K562 (cell line): ENCODE data around the gene SLC29A4. TPM values are rescaled to one million over a fixed set of nuclear protein-coding genes. Genes with fewer than 3 reads are reported as not detected.
A peak's percentile ranks its signal among the peaks of the same experiment; 100 is the strongest.

Source experiments
- CBFA2T3 ChIP-seq: fragments of 450-650 bp; IDR thresholded peaks from 2 replicates; pipeline ENCODE4 v1.6.1; 2017
- POLR2G ChIP-seq: fragments of 200-400 bp; formaldehyde crosslinking; IDR thresholded peaks from 2 replicates; pipeline ENCODE4 v1.6.1; 2017; ENCODE audit warnings: low read depth, mild to moderate bottlenecking, antibody characterized with exemption, low read length, moderate library complexity
- TCF7 ChIP-seq: sonication (generic); IDR thresholded peaks from 2 replicates; pipeline ENCODE4 v1.6.1; 2016; ENCODE audit warnings: antibody characterized with exemption, borderline replicate concordance
- YY1 ChIP-seq, 3 experiments: IDR thresholded peaks; 2 replicates each; pipeline ENCODE4 v1.6.1; 2011; ENCODE audit warnings: low read length in 2 of 3, mild to moderate bottlenecking in 2 of 3, moderate library complexity in 2 of 3, borderline replicate concordance in 1 of 3, control low read depth in 1 of 3, low read depth in 1 of 3; ENCODE audit not compliant: insufficient read depth in 3 of 3, insufficient replicate concordance in 2 of 3, control insufficient read depth in 1 of 3, insufficient read length in 1 of 3; ENCODE audit errors: extremely low read depth in 1 of 3
- polyA plus RNA-seq, 8 experiments: library from polyadenylated mRNA; depleted of rRNA in 4 of 8; stranded (reverse) in 5 of 8; unstranded in 3 of 8; fragments of >200 nt; fragmentation: Nextera tagmentation in 2 of 8; fragmentation: Illumina TruSeq in 1 of 8; extraction: Ambion mirVana in 2 of 8; extraction: Trizol in 1 of 8; gene quantifications; 2 replicates each; pipeline versions ENCODE4 v1.2.1 to v1.2.3, GENCODE V29; 2011 to 2014; ENCODE audit warnings: inconsistent platforms in 1 of 8, missing spikeins in 1 of 8
- total RNA-seq, 7 experiments: library from RNA; depleted of rRNA in 6 of 7; stranded (reverse); fragments of >200 nt in 6 of 7; fragmentation: Illumina TruSeq in 2 of 7; extraction: Trizol in 2 of 7; gene quantifications; 2 replicates each; pipeline versions ENCODE4 v1.2.1 to v1.2.3, GENCODE V29; 2011 to 2021; ENCODE audit warnings: low replicate concordance in 1 of 7
- TF ChIP-seq, protein P1 (sequence below): fragments of 450-650 bp; IDR thresholded peaks from 2 replicates; pipeline ENCODE4 v1.6.1; 2016; ENCODE audit warnings: mild to moderate bottlenecking, moderate library complexity
- TF ChIP-seq, protein P2 (sequence below): sonication (generic); formaldehyde crosslinking; IDR thresholded peaks from 2 replicates; pipeline ENCODE4 v1.9.0; 2022; ENCODE audit warnings: mild to moderate bottlenecking, missing genetic modification reagents
- TF ChIP-seq, protein P3 (sequence below): sonication (generic); formaldehyde crosslinking; IDR thresholded peaks from 2 replicates; pipeline ENCODE4 v1.8.0; 2022; ENCODE audit warnings: missing genetic modification reagents, mild to moderate bottlenecking, moderate library complexity, borderline replicate concordance
- TF ChIP-seq, protein P4 (sequence below): fragments of 200-800 bp; sonication (Bioruptor generic); IDR thresholded peaks from 2 replicates; pipeline ENCODE4 v1.6.1; 2017; ENCODE audit warnings: missing genetic modification characterization, missing compliant biosample characterization

SLC29A4 gene
- total and polyA plus RNA-seq, 9 of the 15 experiments (the other 6 are each of a cell fraction or from before 2014, with no cell fraction given), result 0.01 to 1.2 (median 0.37) TPM

DNA sequence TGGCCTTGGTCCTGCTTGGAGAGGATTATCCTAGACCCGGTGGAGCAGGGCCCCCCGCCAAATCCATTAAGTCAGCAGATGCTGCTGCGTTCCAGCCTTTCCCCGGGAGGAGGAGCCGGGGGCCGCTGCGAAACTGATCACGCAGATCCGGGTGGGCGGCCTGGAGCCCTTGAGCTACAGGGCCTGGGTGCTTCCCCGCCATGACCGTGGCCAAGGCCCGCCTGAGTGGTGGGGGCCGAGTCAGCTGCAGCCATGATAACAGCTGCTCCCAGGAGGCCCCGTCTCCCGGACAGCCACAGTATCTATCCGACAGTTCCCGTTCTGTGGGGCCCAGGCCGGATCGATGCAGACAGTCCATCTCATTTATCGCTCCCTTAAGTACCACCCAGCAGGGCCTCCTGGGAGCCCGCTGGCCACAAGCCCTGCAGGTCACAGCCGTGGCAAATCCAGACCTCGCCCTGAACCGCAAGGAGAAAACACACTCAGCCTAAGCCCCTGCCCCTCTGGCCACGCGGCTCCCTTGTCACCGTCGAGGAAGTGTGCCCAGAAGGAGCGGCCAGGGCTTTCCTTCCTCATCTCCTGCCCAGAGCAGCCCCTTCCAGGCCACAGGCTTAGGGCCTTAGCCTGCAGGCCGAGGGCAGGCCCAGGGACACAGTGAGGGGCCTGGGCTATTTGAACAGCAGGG lies 34.4 kb upstream of the SLC29A4 start (continued):
- TF ChIP-seq, protein P1, sequence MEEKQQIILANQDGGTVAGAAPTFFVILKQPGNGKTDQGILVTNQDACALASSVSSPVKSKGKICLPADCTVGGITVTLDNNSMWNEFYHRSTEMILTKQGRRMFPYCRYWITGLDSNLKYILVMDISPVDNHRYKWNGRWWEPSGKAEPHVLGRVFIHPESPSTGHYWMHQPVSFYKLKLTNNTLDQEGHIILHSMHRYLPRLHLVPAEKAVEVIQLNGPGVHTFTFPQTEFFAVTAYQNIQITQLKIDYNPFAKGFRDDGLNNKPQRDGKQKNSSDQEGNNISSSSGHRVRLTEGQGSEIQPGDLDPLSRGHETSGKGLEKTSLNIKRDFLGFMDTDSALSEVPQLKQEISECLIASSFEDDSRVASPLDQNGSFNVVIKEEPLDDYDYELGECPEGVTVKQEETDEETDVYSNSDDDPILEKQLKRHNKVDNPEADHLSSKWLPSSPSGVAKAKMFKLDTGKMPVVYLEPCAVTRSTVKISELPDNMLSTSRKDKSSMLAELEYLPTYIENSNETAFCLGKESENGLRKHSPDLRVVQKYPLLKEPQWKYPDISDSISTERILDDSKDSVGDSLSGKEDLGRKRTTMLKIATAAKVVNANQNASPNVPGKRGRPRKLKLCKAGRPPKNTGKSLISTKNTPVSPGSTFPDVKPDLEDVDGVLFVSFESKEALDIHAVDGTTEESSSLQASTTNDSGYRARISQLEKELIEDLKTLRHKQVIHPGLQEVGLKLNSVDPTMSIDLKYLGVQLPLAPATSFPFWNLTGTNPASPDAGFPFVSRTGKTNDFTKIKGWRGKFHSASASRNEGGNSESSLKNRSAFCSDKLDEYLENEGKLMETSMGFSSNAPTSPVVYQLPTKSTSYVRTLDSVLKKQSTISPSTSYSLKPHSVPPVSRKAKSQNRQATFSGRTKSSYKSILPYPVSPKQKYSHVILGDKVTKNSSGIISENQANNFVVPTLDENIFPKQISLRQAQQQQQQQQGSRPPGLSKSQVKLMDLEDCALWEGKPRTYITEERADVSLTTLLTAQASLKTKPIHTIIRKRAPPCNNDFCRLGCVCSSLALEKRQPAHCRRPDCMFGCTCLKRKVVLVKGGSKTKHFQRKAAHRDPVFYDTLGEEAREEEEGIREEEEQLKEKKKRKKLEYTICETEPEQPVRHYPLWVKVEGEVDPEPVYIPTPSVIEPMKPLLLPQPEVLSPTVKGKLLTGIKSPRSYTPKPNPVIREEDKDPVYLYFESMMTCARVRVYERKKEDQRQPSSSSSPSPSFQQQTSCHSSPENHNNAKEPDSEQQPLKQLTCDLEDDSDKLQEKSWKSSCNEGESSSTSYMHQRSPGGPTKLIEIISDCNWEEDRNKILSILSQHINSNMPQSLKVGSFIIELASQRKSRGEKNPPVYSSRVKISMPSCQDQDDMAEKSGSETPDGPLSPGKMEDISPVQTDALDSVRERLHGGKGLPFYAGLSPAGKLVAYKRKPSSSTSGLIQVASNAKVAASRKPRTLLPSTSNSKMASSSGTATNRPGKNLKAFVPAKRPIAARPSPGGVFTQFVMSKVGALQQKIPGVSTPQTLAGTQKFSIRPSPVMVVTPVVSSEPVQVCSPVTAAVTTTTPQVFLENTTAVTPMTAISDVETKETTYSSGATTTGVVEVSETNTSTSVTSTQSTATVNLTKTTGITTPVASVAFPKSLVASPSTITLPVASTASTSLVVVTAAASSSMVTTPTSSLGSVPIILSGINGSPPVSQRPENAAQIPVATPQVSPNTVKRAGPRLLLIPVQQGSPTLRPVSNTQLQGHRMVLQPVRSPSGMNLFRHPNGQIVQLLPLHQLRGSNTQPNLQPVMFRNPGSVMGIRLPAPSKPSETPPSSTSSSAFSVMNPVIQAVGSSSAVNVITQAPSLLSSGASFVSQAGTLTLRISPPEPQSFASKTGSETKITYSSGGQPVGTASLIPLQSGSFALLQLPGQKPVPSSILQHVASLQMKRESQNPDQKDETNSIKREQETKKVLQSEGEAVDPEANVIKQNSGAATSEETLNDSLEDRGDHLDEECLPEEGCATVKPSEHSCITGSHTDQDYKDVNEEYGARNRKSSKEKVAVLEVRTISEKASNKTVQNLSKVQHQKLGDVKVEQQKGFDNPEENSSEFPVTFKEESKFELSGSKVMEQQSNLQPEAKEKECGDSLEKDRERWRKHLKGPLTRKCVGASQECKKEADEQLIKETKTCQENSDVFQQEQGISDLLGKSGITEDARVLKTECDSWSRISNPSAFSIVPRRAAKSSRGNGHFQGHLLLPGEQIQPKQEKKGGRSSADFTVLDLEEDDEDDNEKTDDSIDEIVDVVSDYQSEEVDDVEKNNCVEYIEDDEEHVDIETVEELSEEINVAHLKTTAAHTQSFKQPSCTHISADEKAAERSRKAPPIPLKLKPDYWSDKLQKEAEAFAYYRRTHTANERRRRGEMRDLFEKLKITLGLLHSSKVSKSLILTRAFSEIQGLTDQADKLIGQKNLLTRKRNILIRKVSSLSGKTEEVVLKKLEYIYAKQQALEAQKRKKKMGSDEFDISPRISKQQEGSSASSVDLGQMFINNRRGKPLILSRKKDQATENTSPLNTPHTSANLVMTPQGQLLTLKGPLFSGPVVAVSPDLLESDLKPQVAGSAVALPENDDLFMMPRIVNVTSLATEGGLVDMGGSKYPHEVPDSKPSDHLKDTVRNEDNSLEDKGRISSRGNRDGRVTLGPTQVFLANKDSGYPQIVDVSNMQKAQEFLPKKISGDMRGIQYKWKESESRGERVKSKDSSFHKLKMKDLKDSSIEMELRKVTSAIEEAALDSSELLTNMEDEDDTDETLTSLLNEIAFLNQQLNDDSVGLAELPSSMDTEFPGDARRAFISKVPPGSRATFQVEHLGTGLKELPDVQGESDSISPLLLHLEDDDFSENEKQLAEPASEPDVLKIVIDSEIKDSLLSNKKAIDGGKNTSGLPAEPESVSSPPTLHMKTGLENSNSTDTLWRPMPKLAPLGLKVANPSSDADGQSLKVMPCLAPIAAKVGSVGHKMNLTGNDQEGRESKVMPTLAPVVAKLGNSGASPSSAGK, result peak; percentile 31; the same call in 1 of the 2 replicates
- TF ChIP-seq, protein P2, sequence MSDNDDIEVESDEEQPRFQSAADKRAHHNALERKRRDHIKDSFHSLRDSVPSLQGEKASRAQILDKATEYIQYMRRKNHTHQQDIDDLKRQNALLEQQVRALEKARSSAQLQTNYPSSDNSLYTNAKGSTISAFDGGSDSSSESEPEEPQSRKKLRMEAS (CRISPR knock-in tag), result peak; percentile 34; the same call in 1 of the 2 replicates
- TF ChIP-seq CBFA2T3, result peak; percentile 34; the same call in 1 of the 2 replicates
- TF ChIP-seq TCF7, result no peak
- no peak for TF ChIP-seq POLR2G
- peak in 1 of 3 experiments; percentile 28 for TF ChIP-seq YY1 (IDR thresholded peaks at IDR 0.05; ENCODE audit: borderline replicate concordance in 1 of 3, control insufficient read depth in 1 of 3, extremely low read depth in 1 of 3, insufficient read depth in 3 of 3, insufficient read length in 1 of 3, insufficient replicate concordance in 2 of 3, low read depth in 1 of 3, low read length in 2 of 3)
- TF ChIP-seq, protein P3, sequence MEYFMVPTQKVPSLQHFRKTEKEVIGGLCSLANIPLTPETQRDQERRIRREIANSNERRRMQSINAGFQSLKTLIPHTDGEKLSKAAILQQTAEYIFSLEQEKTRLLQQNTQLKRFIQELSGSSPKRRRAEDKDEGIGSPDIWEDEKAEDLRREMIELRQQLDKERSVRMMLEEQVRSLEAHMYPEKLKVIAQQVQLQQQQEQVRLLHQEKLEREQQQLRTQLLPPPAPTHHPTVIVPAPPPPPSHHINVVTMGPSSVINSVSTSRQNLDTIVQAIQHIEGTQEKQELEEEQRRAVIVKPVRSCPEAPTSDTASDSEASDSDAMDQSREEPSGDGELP (CRISPR knock-in tag), result peak; percentile 94
- TF ChIP-seq, protein P4, sequence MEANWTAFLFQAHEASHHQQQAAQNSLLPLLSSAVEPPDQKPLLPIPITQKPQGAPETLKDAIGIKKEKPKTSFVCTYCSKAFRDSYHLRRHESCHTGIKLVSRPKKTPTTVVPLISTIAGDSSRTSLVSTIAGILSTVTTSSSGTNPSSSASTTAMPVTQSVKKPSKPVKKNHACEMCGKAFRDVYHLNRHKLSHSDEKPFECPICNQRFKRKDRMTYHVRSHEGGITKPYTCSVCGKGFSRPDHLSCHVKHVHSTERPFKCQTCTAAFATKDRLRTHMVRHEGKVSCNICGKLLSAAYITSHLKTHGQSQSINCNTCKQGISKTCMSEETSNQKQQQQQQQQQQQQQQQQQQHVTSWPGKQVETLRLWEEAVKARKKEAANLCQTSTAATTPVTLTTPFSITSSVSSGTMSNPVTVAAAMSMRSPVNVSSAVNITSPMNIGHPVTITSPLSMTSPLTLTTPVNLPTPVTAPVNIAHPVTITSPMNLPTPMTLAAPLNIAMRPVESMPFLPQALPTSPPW (CRISPR knock-in tag), result peak; percentile 31; the same call in 1 of the 2 replicates
